Left lung (tissue), 10 donors: Measurements from ENCODE around the gene IRF2. TPM values are rescaled to one million over a fixed set of nuclear protein-coding genes. Genes with fewer than 3 reads are reported as not detected.

Experiments
- ATAC-seq: fragments of 200-7000 bp; cut with Tn5 transposase; one replicate; pipeline ENCODE4 v1.9.1; 2020; ENCODE audit warnings: moderate library complexity
- DNase-seq, 4 donors: peaks; one replicate each; pipeline ENCODE4 v3.0.0-alpha.2; 2013 to 2020
- H3K27ac ChIP-seq, 2 donors: fragments of 200-600 bp; sonication (generic) in 1 of 2; one replicate each; pipeline versions ENCODE4 v1.5.0 to v1.8.0; 2020 to 2021
- H3K27me3 ChIP-seq, 2 donors: fragments of 200-600 bp; sonication (generic) in 1 of 2; one replicate each; pipeline versions ENCODE4 v1.5.0 to v1.8.0; 2020 to 2021
- H3K36me3 ChIP-seq, 2 donors: fragments of 200-600 bp; sonication (generic) in 1 of 2; one replicate each; pipeline versions ENCODE4 v1.5.0 to v1.8.0; 2020 to 2021
- H3K4me1 ChIP-seq, 2 donors: fragments of 200-600 bp; one replicate each; pipeline ENCODE4 v1.8.0; 2021
- H3K4me3 ChIP-seq, 2 donors: fragments of 200-600 bp; sonication (generic) in 1 of 2; one replicate each; pipeline versions ENCODE4 v1.5.0 to v1.8.0; 2020 to 2021; ENCODE audit warnings: mild to moderate bottlenecking in 1 of 2
- H3K9me3 ChIP-seq, 2 donors: fragments of 200-600 bp; sonication (generic) in 1 of 2; one replicate each; pipeline versions ENCODE4 v1.5.0 to v1.8.0; 2020 to 2021
- intact Hi-C, 2 donors: fragments of 100-400 bp; cut with DNase I; formaldehyde crosslinking; loops; one replicate each; pipeline versions ENCODE4 v1.11.2 to v1.14.2; 2022
- polyA plus RNA-seq, 6 donors: library from polyadenylated mRNA; unstranded; fragments of 120-200 nt; gene quantifications; one replicate each; pipeline ENCODE4 v1.2.1, GENCODE V29; 2013; ENCODE audit not compliant: insufficient read length in 6 of 6
- total RNA-seq, 2 donors: library from RNA; stranded (reverse); fragmentation: NEBNext Ultra II Directional; extraction: Animal tissue kit (Norgen Biotek cat#: 25700); gene quantifications; one replicate each; pipeline ENCODE4 v1.2.1, GENCODE V29; 2021
- TF ChIP-seq, protein P1 (sequence below), 2 donors: fragments of 200-600 bp; sonication (generic) in 1 of 2; IDR thresholded peaks; one replicate each; pipeline versions ENCODE4 v1.5.0 to v1.8.0; 2021; ENCODE audit warnings: antibody characterized with exemption in 2 of 2
- donor health status: DM: no; HTN: yes; CAD: no.
- donor health status: DM: no; HTN: no; CAD: no.

The IRF2 gene
- total and polyA plus RNA-seq, 8 donors = 32.8 to 50.2 (median 47.0) TPM

DNA sequence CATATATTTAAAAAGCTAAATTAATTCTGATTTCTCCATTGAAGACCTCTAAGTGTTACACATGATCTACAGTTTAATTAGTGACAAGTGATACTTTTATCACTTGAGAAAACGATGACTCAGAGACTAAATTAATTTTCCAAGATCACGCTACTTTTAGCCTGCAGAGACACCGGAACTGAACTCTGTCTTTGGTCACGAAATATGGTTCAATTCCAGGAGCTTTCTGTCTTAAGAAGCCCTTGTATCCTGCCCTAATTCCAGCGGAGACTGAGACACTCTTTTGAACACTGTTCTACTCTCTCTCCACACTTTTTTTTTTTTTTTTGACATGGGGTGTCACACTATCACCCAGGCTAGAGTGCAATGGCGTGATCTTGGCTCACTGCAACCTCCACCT, 63.6 kb downstream of the IRF2 start:
- peaks cover 0 to 56% of the 10 kb centered on the region in 2 donors for H3K36me3 ChIP-seq
- H3K4me1 ChIP-seq = peaks cover 4 to 64% of the 10 kb centered on the region in 2 donors
- TF ChIP-seq, protein P1, sequence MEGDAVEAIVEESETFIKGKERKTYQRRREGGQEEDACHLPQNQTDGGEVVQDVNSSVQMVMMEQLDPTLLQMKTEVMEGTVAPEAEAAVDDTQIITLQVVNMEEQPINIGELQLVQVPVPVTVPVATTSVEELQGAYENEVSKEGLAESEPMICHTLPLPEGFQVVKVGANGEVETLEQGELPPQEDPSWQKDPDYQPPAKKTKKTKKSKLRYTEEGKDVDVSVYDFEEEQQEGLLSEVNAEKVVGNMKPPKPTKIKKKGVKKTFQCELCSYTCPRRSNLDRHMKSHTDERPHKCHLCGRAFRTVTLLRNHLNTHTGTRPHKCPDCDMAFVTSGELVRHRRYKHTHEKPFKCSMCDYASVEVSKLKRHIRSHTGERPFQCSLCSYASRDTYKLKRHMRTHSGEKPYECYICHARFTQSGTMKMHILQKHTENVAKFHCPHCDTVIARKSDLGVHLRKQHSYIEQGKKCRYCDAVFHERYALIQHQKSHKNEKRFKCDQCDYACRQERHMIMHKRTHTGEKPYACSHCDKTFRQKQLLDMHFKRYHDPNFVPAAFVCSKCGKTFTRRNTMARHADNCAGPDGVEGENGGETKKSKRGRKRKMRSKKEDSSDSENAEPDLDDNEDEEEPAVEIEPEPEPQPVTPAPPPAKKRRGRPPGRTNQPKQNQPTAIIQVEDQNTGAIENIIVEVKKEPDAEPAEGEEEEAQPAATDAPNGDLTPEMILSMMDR (IDR thresholded peaks at IDR 0.05) = no peak
- H3K27ac ChIP-seq = no peak overlapping the region
- DNase-seq = no peak
- no peaks in the 10 kb centered on the region for H3K9me3 ChIP-seq
- H3K4me3 ChIP-seq = no peak overlapping the region
- intact Hi-C loops = no loop called here
- no peak for ATAC-seq
- H3K27me3 ChIP-seq = no peaks in the 10 kb centered on the region

DNA sequence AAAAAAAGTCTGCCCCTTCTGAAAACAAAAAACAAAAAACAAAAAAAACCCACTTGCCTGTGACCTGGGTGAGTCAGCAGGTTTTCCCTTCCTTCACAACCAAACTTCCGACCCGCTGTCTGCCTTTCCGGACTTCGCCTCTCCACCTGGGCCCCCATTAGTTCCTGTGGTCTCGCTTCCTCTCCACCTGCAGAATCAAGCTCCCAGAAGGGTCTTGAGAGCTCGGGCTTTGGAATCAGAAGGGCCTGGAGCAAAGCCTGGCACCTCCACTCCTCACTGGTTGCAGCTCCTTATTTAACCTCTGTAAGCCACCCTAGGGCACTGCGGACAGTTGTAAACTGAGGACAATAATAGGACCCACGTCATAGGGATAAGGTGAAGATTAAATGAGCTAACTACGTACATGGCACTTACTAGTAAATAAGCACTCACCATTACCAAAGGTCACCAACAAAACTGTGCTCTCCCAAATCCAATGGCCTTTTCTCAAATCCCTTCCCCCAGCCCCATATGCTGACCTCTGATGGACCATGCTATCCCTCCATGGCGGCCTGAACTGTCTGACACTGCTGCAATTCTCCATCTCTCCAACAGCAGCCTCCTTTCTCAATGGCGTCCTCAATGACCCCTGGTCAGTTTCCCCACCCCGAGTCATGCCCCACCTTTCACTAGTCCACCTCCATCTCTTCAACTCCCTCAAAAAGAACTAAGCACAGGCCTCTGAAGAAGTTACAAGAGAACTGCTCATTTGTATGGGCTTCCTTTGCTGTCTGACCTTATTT, 64.2 kb downstream of the IRF2 start:
- TF ChIP-seq, protein P1 (IDR thresholded peaks at IDR 0.05) = no peak
- intact Hi-C loops = no loop called here
- Histone ChIP-seq H3K27me3 (no peaks in the 10 kb centered on the region), H3K9me3 (no peaks in the 10 kb centered on the region), H3K4me3 (no peak overlapping the region), H3K4me1 (peaks cover under 1 to 64% of the 10 kb centered on the region in 2 donors), H3K36me3 (peaks cover 0 to 56% of the 10 kb centered on the region in 2 donors), H3K27ac (peak overlapping the region in 1 of 2 donors; percentile 56)
- ATAC-seq = no peak
- no peak for DNase-seq

DNA sequence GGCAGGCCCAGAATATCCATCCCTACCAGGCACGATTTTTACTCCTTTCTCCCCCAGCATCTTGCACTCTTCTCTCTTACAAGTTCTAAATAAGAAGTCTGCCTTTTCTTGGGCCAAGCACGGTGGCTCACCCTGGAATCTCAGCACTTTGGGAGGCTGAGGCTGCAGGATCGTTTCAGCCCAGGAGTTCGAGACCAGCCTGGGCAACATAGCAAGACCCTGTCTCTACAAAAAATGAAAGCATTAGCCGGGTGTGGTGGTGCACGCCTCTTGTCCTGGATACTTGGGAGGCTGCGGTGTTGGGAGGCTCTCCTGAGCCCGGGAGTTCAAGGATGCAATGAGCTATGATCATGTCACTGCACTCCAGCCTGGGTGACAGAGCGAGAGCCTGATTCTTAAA, 64.8 kb downstream of the IRF2 start:
- Histone ChIP-seq H3K36me3 (peaks cover 0 to 56% of the 10 kb centered on the region in 2 donors), H3K9me3 (no peaks in the 10 kb centered on the region), H3K4me1 (peaks cover 0 to 61% of the 10 kb centered on the region in 2 donors), H3K4me3 (no peak overlapping the region), H3K27me3 (no peaks in the 10 kb centered on the region), H3K27ac (peak overlapping the region in 1 of 2 donors; percentile 56)
- intact Hi-C loops = no loop called here
- no peak for ATAC-seq
- TF ChIP-seq, protein P1 (IDR thresholded peaks at IDR 0.05) = no peak
- DNase-seq = no peak

DNA sequence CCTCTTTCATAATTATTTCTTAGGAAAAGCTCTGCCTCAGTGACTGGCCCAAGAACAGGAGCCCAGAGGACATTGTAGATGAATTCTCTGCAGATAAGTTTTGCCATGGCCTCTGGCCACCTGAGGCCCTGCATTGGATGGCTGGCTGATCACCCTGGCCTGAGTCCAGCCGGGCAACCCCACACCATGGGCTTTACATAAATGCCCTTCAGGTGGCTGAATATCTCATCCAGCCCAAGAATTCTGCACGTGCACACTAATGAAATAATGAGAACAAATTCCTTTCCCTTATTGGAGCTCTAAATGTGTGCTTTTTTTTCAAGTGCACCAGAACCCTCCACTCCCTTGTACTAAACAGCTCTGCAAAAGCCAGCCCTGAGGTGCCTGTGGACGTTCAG, 65.7 kb downstream of the IRF2 start:
- Histone ChIP-seq H3K4me3 (no peak overlapping the region), H3K27me3 (no peaks in the 10 kb centered on the region), H3K9me3 (no peaks in the 10 kb centered on the region), H3K27ac (peak overlapping the region in 1 of 2 donors; percentile 58), H3K36me3 (peaks cover 0 to 60% of the 10 kb centered on the region in 2 donors), H3K4me1 (peaks cover 0 to 53% of the 10 kb centered on the region in 2 donors)
- ATAC-seq (no peak), DNase-seq (no peak)
- intact Hi-C loops = no loop called here
- TF ChIP-seq, protein P1 (IDR thresholded peaks at IDR 0.05) = no peak

DNA sequence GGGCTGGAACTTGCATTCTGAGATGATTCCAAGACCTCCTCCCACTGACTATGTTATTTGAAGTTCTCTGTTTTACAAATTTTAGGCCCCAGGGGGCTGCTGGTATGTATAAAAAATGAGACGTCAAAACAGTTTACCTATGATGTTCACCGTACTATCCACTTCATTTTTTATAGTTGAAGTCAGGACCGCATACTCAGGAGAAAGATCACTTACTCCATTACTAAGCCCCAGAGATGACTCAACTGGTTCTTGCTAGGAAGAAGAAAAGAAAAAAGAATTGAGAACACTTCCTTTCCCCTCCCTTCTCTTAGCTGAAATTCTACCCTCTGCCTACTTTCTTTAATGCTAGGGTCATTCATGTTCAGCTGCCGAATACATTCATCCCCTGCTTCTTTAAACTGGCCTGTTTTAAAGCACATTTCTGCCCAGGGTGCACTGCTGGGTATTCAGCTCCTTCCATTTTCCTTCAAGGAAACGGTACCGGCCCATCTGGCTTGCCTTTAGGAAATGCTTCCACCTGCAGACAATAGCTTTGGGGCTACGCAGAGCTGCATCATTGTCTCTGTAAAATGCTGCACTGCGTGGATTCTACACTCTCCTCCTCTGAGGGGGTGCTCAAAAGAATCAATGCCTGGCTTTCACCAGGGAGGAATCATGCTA, 66.2 kb downstream of the IRF2 start:
- H3K4me1 ChIP-seq = peaks cover 0 to 49% of the 10 kb centered on the region in 2 donors
- TF ChIP-seq, protein P1 (IDR thresholded peaks at IDR 0.05) = no peak
- H3K36me3 ChIP-seq = peaks cover 0 to 64% of the 10 kb centered on the region in 2 donors
- H3K27ac ChIP-seq = peak overlapping the region in 1 of 2 donors; percentile 58
- ATAC-seq (no peak), DNase-seq (no peak)
- no peaks in the 10 kb centered on the region for H3K27me3 ChIP-seq
- H3K4me3 ChIP-seq = no peak overlapping the region
- H3K9me3 ChIP-seq = no peaks in the 10 kb centered on the region
- intact Hi-C loops = no loop called here
